Activated T-helper 1 cell treated with anti-CD3 and anti-CD28 coated beads, Interleukin-12 subunit alpha, Interleukin-12 subunit beta, Interleukin-2, Interleukin-4 antibody, amounts not matched to agents 30 ng/mL and 10 ng/mL and 1 ng/mL, durations not matched to agents 14 hours and 24 hours and 36 hours (primary cell): ENCODE data around the gene LSM7. TPM values are rescaled to one million over a fixed set of nuclear protein-coding genes. Genes with fewer than 3 reads are reported as not detected.
A peak's percentile ranks its signal among the peaks of the same experiment; 100 is the strongest.

Experiments used
- DNase-seq: peaks from one replicate; pipeline ENCODE4 v3.0.0; 2021; ENCODE audit warnings: low spot score
- H3K27ac Mint-ChIP-seq: one replicate; pipeline ENCODE4 v1.8.0; 2021; ENCODE audit warnings: mild to moderate bottlenecking, mixed read lengths
- H3K27me3 Mint-ChIP-seq: one replicate; pipeline ENCODE4 v1.8.0; 2022; ENCODE audit warnings: mild to moderate bottlenecking, moderate library complexity, mixed read lengths; ENCODE audit not compliant: insufficient read depth
- H3K36me3 Mint-ChIP-seq: one replicate; pipeline ENCODE4 v1.8.0; 2021; ENCODE audit warnings: low read depth, mixed read lengths
- H3K4me1 Mint-ChIP-seq: one replicate; pipeline ENCODE4 v1.8.0; 2021; ENCODE audit warnings: low read depth, mixed read lengths
- H3K4me3 Mint-ChIP-seq: one replicate; pipeline ENCODE4 v1.8.0; 2021; ENCODE audit warnings: mild to moderate bottlenecking, moderate library complexity, mixed read lengths
- H3K9me3 Mint-ChIP-seq: one replicate; pipeline ENCODE4 v1.8.0; 2021; ENCODE audit warnings: mixed read lengths
- intact Hi-C: fragments of 100-400 bp; cut with micrococcal nuclease; formaldehyde crosslinking; loops from one replicate; pipeline ENCODE4 v1.15.1; 2024
- total RNA-seq: library from RNA; stranded (reverse); gene quantifications from 2 replicates; pipeline ENCODE4 v1.2.3, GENCODE V29; 2022

Gene LSM7
- total RNA-seq, 1 donor from 2014 or later = 193 TPM

DNA sequence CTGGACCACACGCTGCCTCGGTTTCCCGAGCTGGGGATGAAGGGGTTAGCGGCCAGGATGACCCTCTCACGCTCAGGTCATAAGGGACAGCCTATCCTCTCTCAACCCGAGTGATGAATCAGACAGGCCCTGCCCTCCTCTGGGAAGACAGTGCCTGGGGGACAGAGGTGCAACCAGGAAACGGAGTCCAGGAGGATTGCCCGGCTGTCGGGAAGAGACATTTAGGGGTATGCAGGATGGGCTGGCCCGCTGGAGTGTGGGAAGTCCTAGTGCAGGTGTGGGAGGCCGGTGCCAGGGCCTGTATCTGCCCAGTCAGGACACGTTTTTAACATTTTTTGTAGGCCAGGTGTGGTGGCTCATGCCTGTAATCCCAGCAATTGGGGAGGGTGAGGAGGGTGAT lies 8.3 kb downstream of the LSM7 start:
- Mint-ChIP-seq H3K9me3 (peaks cover 9% of the 10 kb centered on the region), H3K4me1 (no peaks in the 10 kb centered on the region), H3K27ac (no peak overlapping the region), H3K4me3 (no peak overlapping the region), H3K36me3 (peaks cover 6% of the 10 kb centered on the region), H3K27me3 (no peaks in the 10 kb centered on the region)
- intact Hi-C loops = no loop called here
- DNase-seq = no peak

DNA sequence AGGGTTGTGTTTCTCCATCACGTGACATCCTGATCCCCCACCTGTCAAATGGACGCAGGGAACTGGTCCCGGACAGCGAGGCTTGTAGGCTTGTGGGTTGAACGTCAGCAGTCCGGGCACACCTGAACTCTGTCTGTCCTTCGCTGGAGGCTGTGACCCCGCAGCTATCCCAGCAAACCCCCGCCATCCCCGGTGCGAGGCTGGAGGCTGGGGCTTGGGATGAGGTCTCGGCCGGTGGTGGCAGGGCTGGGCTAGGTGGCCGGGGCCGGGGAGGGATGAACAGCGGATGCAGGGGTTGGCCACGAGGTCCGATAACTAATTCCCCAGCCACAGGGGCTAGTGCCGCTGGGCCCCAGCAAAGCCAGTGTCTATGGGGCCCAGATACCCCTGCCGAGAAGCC lies 8.8 kb downstream of the LSM7 start:
- Mint-ChIP-seq H3K27ac (no peak overlapping the region), H3K9me3 (peaks cover 14% of the 10 kb centered on the region), H3K4me3 (no peak overlapping the region), H3K36me3 (peaks cover 7% of the 10 kb centered on the region), H3K4me1 (no peaks in the 10 kb centered on the region), H3K27me3 (peaks cover under 1% of the 10 kb centered on the region)
- DNase-seq = no peak
- intact Hi-C loops = no loop called here

DNA sequence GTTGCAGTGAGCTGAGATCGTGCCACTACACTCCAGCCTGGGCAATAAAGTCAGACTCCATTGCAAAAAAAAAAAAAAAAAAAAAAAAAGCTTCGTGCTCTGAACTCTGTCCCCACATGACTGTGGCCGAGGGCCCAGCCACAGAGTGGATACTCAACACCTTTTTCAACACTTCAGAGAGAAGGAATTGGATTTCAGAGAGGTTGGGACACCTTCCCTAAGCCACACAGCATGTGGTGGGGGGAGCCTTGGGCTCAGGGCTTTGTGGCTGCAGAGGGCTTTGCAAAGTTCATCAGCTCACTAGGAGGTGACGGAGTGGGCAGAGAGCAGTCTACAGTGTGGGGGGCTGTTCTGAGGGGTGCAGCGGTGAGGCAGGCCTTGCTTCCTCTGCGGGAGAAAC lies 9.5 kb downstream of the LSM7 start:
- Mint-ChIP-seq H3K9me3 (peaks cover 16% of the 10 kb centered on the region), H3K4me1 (no peaks in the 10 kb centered on the region), H3K4me3 (no peak overlapping the region), H3K36me3 (peaks cover 7% of the 10 kb centered on the region), H3K27ac (no peak overlapping the region), H3K27me3 (peaks cover 5% of the 10 kb centered on the region)
- DNase-seq = no peak
- intact Hi-C loops = no loop called here

DNA sequence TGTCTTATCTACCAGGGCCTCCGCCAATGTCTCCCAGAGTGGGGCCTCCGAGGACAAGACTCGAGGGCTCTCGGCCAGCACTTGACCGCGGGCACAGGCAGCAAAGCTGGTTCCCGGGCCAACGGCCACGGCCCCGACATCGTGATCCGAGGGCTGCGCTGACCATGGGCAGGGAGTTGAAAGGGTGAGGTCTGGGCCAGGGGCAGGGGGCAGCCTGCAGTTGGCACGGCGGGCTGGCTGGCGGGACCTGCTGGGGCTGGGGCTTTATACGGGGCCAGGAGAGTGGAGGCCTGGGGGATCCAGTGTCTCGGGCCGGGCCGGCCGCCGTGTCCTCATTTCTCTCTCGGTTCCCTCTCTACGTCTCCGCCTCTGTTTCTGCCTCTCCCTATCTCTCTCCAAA lies 10.6 kb downstream of the LSM7 start:
- DNase-seq = no peak
- Mint-ChIP-seq H3K9me3 (peaks cover 16% of the 10 kb centered on the region), H3K4me3 (no peak overlapping the region), H3K36me3 (peaks cover 4% of the 10 kb centered on the region), H3K27ac (no peak overlapping the region), H3K27me3 (peaks cover 9% of the 10 kb centered on the region), H3K4me1 (no peaks in the 10 kb centered on the region)
- intact Hi-C loops = no loop called here

DNA sequence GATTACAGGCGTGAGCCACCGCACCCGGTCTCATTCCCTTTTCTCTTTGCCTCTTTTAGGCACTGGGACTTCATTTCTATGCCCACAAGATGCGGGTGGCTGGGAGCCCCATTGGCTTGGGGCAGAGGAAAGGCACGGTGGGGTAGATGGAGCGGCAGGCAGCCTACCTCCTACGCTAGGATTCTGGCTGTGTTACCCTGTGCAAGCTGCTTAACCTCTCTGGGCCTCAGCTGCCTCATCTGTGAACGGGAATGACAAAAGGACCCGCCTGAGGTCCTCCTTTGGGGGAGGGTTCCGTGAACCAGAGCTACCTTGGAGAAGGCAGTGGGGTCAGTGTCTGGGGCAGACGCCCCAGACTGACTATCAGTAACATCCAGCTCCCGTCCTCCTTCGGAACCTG lies 11.1 kb downstream of the LSM7 start:
- H3K9me3 Mint-ChIP-seq = peaks cover 16% of the 10 kb centered on the region
- intact Hi-C loops = no loop called here

DNA sequence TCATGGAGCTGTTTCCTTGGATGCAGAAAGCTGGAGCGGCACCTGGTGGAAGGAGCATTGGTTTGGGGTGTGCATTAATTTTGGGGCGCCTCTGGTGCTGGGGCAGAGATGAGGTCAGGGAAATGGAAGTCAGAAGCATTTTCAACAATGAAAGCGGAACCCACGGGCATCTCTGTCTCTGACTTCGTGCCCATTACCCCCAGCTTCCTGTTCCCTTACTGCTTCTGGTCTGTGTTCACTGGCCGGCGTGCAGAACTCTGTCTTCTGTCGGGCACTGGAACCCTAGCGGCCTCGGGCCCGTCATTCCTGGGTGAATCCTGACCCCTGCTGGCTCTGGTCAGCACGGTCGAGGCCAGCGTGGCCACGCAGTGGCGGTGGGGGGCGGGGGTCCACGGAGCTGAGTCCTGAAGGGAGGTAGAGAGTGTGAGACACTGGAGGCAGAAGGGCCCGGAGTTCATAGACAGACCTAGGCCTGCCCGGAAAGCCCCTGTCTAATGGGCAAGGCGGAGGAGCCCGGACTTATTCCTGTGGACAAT lies 12.5 kb downstream of the LSM7 start:
- Mint-ChIP-seq H3K9me3 (peaks cover 16% of the 10 kb centered on the region), H3K27ac (no peak overlapping the region), H3K4me1 (no peaks in the 10 kb centered on the region), H3K27me3 (peaks cover 15% of the 10 kb centered on the region), H3K4me3 (no peak overlapping the region), H3K36me3 (peaks cover 2% of the 10 kb centered on the region)
- DNase-seq = no peak
- intact Hi-C loops = no loop called here

More for the DNA sequence above, 11.1 kb downstream of the LSM7 start:
- H3K27ac Mint-ChIP-seq = no peak overlapping the region
- no peak overlapping the region for H3K4me3 Mint-ChIP-seq
- DNase-seq = no peak
- H3K36me3 Mint-ChIP-seq = peaks cover 2% of the 10 kb centered on the region
- peaks cover 9% of the 10 kb centered on the region for H3K27me3 Mint-ChIP-seq
- H3K4me1 Mint-ChIP-seq = no peaks in the 10 kb centered on the region

DNA sequence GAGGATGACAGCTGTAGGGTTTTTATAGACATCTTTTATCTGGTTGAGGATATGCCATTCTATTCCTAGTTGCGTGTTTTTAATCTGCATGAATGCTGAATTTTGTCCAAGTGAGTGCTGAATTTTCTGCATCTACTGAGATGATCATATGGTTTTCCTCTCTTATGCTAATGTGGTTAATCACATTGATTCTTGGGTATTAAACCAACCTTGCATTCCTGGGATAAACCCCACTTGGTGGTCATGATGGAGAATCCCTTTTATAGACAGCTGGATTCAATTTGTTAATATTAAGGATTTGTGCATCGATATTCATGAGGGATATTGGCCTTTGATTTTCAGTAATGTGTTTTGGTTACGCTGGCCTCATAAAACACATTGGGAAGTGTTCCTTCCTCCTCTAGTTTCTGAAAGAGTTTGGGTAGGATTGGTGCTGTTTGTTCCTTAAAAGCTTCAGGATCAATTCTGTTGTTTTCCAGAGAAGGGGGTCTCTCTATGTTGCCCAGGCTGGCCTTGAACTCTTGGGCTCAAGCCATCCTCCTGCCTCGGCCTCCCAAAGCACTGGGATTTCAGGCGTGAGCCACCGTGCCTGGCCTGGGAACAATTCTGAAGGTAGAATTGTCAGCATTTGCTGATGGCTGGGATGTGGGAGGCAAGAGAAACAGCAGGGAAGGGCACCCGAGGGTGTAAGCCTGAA lies 13.1 kb downstream of the LSM7 start:
- no peaks in the 10 kb centered on the region for H3K4me1 Mint-ChIP-seq
- H3K4me3 Mint-ChIP-seq = no peak overlapping the region
- H3K27me3 Mint-ChIP-seq = peaks cover 21% of the 10 kb centered on the region
- intact Hi-C loops = no loop called here
- H3K36me3 Mint-ChIP-seq = peaks cover 2% of the 10 kb centered on the region
- no peak for DNase-seq
- no peak overlapping the region for H3K27ac Mint-ChIP-seq
- H3K9me3 Mint-ChIP-seq = peaks cover 16% of the 10 kb centered on the region

DNA sequence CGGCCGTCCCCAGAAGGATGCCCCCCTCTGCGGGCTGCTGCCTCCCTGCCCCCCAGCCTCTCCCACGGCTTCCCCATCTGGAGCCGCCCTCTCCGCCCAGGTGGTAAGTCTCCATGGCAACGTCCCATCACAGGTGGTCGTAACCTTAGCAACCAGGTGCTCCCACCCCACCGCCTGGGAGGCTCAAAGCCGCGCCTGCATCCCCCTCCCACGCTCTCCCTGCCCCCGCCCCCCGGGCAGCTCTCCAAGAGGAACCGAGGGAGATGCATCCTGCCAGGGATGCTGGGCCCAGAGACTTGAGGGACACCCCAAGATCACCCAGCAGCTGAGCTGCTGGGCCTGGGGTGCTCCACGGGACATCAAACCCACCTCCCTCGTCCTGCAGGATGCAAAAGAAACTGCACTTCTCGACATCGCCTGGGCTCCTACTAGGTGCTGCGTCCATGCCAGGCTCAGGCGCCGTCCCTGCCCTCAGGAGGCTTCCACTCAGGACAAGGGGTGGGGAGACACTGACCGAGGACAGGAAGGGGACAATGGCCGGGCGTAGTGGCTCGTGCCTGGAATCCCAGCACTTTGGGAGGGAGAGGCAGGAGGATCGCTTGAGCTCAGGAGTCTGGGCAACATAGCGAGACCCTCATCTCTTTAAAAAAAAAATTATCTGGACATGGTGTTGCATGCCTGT lies 15.4 kb downstream of the LSM7 start:
- Mint-ChIP-seq H3K4me3 (no peak overlapping the region), H3K4me1 (no peaks in the 10 kb centered on the region), H3K36me3 (peaks cover 4% of the 10 kb centered on the region), H3K9me3 (peaks cover 16% of the 10 kb centered on the region), H3K27me3 (peaks cover 39% of the 10 kb centered on the region), H3K27ac (no peak overlapping the region)
- DNase-seq = no peak
- intact Hi-C loops = no loop called here

DNA sequence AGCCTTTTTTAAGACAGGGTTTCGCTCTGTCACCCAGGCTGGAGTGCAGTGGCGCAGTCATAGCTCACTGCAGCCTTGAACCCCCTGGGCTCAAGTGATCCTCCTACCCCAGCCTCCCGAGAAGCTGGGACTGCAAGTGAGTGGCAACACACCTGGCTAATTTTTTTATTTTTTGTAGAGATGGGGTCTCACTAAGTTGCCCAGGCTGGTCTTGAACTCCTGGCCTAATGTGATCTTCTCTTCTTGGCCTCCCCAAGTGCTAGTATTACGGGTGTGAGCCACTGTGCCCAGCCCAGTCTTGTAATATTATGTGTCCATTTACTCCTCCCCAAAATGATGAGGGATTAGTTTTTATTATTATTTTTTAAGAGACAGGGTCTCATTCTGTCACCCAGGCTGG lies 17.3 kb downstream of the LSM7 start:
- Mint-ChIP-seq H3K4me1 (no peaks in the 10 kb centered on the region), H3K36me3 (peaks cover 4% of the 10 kb centered on the region), H3K9me3 (peaks cover 16% of the 10 kb centered on the region), H3K27ac (no peak overlapping the region), H3K27me3 (peaks cover 50% of the 10 kb centered on the region), H3K4me3 (no peak overlapping the region)
- intact Hi-C loops = no loop called here
- no peak for DNase-seq

DNA sequence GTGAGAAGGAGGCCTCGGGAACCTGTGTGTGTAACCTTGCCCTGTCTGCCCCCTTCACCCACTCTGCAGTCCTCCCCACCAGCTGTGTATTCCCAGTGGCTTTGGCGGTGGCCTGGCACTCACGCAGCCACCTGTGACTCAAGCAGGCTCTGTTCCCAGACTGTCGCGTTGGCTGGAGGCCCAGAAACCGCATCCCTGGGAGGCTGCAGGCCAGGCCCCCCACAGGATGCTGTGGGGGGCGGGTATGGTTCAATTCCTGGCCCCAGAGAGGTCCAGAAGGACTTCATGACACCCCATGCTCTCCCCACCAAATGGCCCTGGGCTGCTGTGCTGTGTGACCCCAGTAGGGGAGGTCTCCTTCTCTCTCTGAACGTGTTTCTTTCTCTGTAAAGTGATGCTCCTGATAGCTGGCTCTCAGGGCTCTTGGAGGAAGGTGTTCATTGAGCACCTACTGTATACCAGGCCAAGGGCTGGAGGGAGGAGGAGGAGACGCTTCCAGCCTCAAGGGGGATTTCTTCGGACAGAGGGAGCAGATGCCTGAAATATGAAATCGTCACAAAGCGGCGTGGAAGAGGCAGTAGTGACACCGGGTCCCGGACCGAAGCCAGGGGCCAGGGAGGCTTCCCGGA lies 18.5 kb downstream of the LSM7 start:
- Mint-ChIP-seq H3K27ac (no peak overlapping the region), H3K9me3 (peaks cover 6% of the 10 kb centered on the region), H3K27me3 (peaks cover 55% of the 10 kb centered on the region), H3K4me3 (no peak overlapping the region), H3K4me1 (no peaks in the 10 kb centered on the region), H3K36me3 (peaks cover 2% of the 10 kb centered on the region)
- intact Hi-C loops = no loop called here
- no peak for DNase-seq

DNA sequence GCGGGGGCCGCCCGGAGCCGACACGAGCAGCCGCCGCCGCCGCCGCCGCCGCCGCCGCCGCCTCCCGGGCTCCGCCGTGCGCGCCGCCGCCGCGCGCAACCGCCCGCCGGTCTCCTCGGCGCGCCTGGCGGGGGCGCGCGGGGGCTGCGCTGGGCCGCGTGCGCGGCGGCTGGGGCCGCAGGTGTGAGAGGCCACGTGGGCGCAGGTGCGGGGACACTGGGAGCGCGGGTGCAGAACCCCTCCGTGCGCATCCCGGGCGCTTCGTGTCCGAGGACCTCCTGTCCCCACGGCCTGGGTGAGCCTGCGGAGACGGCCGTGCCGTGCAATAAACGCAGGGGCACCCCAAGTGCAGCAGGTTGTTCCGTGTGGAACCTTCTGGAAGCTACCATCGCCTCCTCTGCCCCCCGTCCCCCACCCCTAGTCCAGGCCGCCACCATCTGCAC lies 20.3 kb downstream of the LSM7 start, which contains the start of gene LINGO3:
TSS of gene LINGO3 (minus strand) at position 41 of the 443 bp plus-strand sequence. CDS start 16,378 bp downstream, outside the sequence.
- H3K4me1 Mint-ChIP-seq = no peaks in the 10 kb centered on the region
- peak within 1 kb of the TSS; percentile 55 for H3K27ac Mint-ChIP-seq
- H3K9me3 Mint-ChIP-seq = no peaks in the 10 kb centered on the region
- peaks cover 59% of the 10 kb centered on the region for H3K27me3 Mint-ChIP-seq
- H3K36me3 Mint-ChIP-seq = peaks cover 2% of the 10 kb centered on the region
- intact Hi-C loops = no loop called here
- DNase-seq = no peak
- peak within 1 kb of the TSS; percentile 60 for H3K4me3 Mint-ChIP-seq

DNA sequence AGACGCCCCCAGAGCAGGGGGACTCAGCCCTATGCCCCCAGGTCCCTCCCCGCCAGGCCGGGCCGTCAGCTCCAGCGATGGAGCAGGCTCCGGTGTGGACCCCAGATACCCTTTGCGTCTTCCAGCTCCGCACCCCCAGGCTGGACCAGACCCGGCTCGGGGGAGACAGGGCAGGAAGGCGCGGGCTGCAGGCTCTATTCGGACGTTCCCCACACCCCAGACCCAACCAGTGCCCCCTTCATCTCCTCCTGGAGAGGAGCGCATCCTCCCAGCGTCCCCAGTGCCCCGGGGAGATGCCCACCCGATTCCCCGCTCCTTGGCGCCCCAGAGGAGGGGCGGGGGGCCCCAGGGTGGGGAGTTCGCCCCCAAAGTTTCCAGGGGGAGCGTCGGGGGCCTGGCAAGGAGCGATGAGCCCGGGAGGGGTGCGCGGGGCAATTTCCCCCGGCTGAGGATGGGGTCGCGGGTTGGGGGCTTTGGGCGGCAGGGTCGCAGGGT lies 20.8 kb downstream of the LSM7 start:
- Mint-ChIP-seq H3K27ac (no peak overlapping the region), H3K27me3 (peaks cover 64% of the 10 kb centered on the region), H3K4me3 (no peak overlapping the region), H3K4me1 (no peaks in the 10 kb centered on the region), H3K36me3 (peaks cover 2% of the 10 kb centered on the region), H3K9me3 (no peaks in the 10 kb centered on the region)
- intact Hi-C loops = no loop called here
- DNase-seq = no peak

DNA sequence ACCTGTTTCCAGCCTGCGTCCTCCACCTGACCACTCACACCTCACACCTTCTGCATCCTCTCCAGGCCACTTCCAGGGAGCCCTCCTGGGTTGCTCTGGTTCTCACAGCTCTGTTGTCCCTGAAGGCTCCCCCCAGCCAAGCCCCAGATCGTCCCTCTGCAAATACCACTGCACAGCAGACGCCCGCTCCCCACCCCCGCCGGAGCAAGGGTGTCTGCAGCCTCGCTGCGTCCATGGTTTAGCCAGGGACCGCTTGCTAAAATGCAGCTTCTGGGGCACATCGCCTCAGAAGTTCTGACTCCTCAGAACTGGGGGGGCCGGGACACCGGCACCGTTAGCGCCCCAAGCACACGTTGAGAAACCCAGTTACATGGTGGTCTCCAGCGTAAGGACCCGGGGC lies 21.4 kb downstream of the LSM7 start:
- Mint-ChIP-seq H3K27me3 (peaks cover 63% of the 10 kb centered on the region), H3K27ac (no peak overlapping the region), H3K9me3 (no peaks in the 10 kb centered on the region), H3K36me3 (peaks cover 2% of the 10 kb centered on the region), H3K4me1 (no peaks in the 10 kb centered on the region), H3K4me3 (no peak overlapping the region)
- no peak for DNase-seq
- intact Hi-C loops = no loop called here
